Lung (tissue), 12 donors: ENCODE measurements around the gene BRF1. TPM values are rescaled to one million over a fixed set of nuclear protein-coding genes. Genes with fewer than 3 reads are reported as not detected.
A peak's percentile ranks its signal among the peaks of the same experiment; 100 is the strongest.

ENCODE experiments used
- ATAC-seq: fragments of 200-7000 bp; cut with Tn5 transposase; one replicate; pipeline ENCODE4 v1.9.1; 2020; ENCODE audit warnings: moderate number of reproducible peaks; ENCODE audit not compliant: insufficient read depth, low FRiP score
- DNase-seq, 3 donors: peaks; one replicate each; pipeline ENCODE4 v3.0.0-alpha.2; 2013 to 2017
- H3K27ac ChIP-seq, 2 donors: one replicate each; pipeline ENCODE4 v1.5.1; 2013; ENCODE audit warnings: mild to moderate bottlenecking in 2 of 2, moderate library complexity in 2 of 2, control low read depth in 1 of 2, inconsistent platforms in 1 of 2, low read depth in 1 of 2, low read length in 1 of 2
- H3K27me3 ChIP-seq, 3 donors: one replicate each; pipeline ENCODE4 v1.5.1; 2013; ENCODE audit warnings: low read length in 2 of 3; ENCODE audit not compliant: control insufficient read depth in 3 of 3, insufficient read depth in 3 of 3
- H3K36me3 ChIP-seq, 4 donors: one replicate each; pipeline ENCODE4 v1.5.1; 2013; ENCODE audit warnings: low read length in 4 of 4, mild to moderate bottlenecking in 1 of 4, moderate library complexity in 1 of 4; ENCODE audit not compliant: control insufficient read depth in 4 of 4, insufficient read depth in 4 of 4
- H3K4me1 ChIP-seq, 5 donors: one replicate each; pipeline ENCODE4 v1.5.1; 2013; ENCODE audit warnings: low read length in 5 of 5, mild to moderate bottlenecking in 2 of 5, moderate library complexity in 1 of 5; ENCODE audit not compliant: control insufficient read depth in 5 of 5, insufficient read depth in 5 of 5
- H3K4me3 ChIP-seq: one replicate; pipeline ENCODE4 v1.5.1; 2013; ENCODE audit warnings: mild to moderate bottlenecking, control low read depth, moderate library complexity
- H3K9ac ChIP-seq, 2 donors: one replicate each; pipeline ENCODE4 v1.5.1; 2013; ENCODE audit warnings: low read length in 2 of 2, control low read depth in 1 of 2; ENCODE audit not compliant: insufficient read depth in 1 of 2
- H3K9me3 ChIP-seq, 4 donors: one replicate each; pipeline ENCODE4 v1.5.1; 2013; ENCODE audit warnings: low read length in 3 of 4, mild to moderate bottlenecking in 1 of 4, moderate library complexity in 1 of 4; ENCODE audit not compliant: control insufficient read depth in 4 of 4, insufficient read depth in 3 of 4
- WGBS, 2 donors: extraction: QIAGEN DNeasy Blood & Tissue Kit; methylation state at CpG; one replicate each; pipeline ENCODE4 v1.1.7; 2013; 5-methylcytosine and 5-hydroxymethylcytosine counted together
- polyA plus RNA-seq, 2 donors: library from polyadenylated mRNA; stranded (reverse); fragments of 200-250 nt; gene quantifications; one replicate each; pipeline ENCODE4 v1.2.1, GENCODE V29; 2013
- total RNA-seq, 2 donors: library from RNA; depleted of rRNA in 1 of 2; stranded (reverse); fragments of >200 nt in 1 of 2; gene quantifications; one replicate each; pipeline ENCODE4 v1.2.1, GENCODE V29; 2014 to 2021
- TF ChIP-seq, protein P1 (sequence below): IDR thresholded peaks from 2 replicates; pipeline ENCODE4 v1.5.1; 2012; ENCODE audit warnings: mild to moderate bottlenecking; ENCODE audit errors: control extremely low read depth, extremely low read depth
- donor health status: control.
- donor health status: control.
- donor health status: Bipolar disorder and iron deficiency.
- donor health status: healthy.
- donor health status: DM: yes; HTN: yes; CAD: no.

BRF1 gene
- total and polyA plus RNA-seq, 4 donors = 14.2 to 55.3 (median 37.2) TPM

DNA sequence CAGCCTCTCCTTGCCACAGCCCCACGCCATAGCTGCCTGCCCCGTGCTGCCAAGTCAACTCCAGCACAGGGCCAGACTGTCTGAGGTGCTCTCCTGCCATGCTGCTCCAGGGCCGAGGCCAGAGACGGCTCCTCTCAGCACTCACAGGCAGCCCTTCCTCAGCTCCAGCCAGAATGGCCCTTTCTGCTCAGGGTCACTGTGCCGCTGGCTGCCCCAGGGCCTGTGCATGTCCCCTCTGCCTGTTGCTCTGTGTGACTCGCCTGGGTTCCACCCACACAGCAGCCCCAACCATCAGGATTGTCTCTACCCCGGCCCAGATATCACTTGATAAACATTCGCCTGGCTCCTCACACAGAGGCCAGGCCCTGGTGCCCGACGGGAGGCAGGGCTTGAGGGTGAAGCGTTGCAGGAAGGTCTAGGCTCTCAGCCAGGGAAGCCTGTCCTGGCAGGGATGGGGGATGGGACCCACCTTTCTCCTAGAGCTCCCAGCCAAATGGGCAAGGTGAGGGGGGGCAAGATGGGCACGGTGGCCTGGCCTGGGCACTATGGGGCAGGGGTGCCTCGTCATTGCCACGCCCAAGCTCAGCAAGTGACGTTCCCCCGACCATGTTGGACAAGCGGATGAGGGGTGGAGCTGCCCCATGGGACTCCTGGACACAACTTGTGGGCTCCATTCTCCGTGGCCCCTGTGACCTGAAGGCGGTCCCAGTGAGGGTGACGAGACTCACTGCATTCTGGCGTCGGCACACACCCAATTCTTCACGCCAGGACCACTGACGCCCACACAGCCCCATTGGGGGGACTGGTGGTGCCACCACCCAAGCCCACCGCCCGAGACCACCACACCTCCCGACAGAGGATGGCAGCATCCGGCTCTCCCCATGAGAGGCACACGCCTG, 79.9 kb downstream of the BRF1 start:
- no peak overlapping the region for H3K9ac ChIP-seq
- TF ChIP-seq, protein P1, sequence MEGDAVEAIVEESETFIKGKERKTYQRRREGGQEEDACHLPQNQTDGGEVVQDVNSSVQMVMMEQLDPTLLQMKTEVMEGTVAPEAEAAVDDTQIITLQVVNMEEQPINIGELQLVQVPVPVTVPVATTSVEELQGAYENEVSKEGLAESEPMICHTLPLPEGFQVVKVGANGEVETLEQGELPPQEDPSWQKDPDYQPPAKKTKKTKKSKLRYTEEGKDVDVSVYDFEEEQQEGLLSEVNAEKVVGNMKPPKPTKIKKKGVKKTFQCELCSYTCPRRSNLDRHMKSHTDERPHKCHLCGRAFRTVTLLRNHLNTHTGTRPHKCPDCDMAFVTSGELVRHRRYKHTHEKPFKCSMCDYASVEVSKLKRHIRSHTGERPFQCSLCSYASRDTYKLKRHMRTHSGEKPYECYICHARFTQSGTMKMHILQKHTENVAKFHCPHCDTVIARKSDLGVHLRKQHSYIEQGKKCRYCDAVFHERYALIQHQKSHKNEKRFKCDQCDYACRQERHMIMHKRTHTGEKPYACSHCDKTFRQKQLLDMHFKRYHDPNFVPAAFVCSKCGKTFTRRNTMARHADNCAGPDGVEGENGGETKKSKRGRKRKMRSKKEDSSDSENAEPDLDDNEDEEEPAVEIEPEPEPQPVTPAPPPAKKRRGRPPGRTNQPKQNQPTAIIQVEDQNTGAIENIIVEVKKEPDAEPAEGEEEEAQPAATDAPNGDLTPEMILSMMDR = no peak
- H3K4me3 ChIP-seq = no peak overlapping the region
- no peaks in the 10 kb centered on the region for H3K9me3 ChIP-seq
- H3K4me1 ChIP-seq = peaks cover 0 to 6% (median 0%) of the 10 kb centered on the region in 5 donors
- no peaks in the 10 kb centered on the region for H3K27me3 ChIP-seq
- H3K36me3 ChIP-seq = peaks cover 3 to 50% (median 35%) of the 10 kb centered on the region in 4 donors
- peak overlapping the region in 1 of 2 donors; percentile 37 for H3K27ac ChIP-seq
- no peak for ATAC-seq
- 86 to 91% methylated on average over 29 of the region's 29 CpGs for WGBS, 2 donors
- no peak for DNase-seq

DNA sequence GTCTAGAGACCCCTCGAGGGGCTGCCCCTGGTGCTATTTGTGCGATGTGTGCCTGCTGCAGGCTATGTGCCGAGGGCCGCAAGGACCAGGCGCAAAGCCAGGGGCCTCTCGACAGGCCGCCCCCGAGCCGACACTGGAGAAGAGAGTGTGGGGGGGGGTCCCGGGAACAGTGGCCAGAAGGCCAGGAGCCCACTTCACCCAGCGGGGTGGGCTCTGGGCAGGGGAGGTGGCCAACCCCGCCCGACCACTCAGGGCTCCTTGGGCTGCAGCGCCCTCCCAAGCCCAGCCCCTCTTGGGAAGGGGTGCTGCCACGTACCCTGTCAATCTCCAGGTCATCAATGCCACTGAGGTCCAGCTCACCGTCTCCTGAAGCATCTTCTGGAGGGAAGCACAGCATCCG, 81.0 kb downstream of the BRF1 start:
- Histone ChIP-seq H3K4me1 (peaks cover 0 to 9% (median 0%) of the 10 kb centered on the region in 5 donors), H3K27ac (no peak overlapping the region), H3K9ac (no peak overlapping the region), H3K4me3 (no peak overlapping the region), H3K36me3 (peaks cover 0 to 45% (median 39%) of the 10 kb centered on the region in 4 donors), H3K9me3 (peaks cover 0 to 7% (median 0%) of the 10 kb centered on the region in 4 donors), H3K27me3 (no peaks in the 10 kb centered on the region)
- ATAC-seq (no peak), DNase-seq (no peak)
- 95 to 96% methylated on average over 16 to 17 of the region's 17 CpGs for WGBS, 2 donors
- TF ChIP-seq, protein P1 = no peak

DNA sequence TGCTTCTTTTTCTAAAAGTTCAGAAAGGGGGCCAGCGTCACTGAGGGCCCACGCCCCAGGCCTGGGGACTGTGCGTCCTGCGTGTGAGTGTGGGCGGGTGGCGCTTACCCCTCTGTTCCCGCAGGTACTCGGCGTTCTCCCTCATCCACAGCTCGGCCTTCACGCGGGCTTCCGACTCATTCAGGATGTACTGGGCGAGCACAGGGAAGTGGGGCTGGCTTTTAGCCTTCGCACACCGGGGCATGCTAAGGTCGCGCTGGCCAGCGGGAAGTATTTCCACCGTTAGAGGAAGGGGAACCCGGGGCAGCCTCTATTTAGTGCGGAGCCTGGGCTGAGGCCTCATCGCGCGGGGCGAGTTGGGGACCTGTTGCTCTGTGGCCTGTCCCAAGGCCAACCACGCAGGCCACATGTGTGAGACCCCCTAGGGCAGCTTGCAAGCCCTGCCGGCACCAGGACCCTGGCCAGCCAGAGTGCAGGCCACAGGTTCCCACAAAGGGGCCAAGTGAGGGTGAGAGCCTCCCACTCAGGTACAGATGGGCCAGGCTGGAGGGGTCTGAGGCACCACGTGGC, 81.7 kb downstream of the BRF1 start:
- H3K4me3 ChIP-seq = no peak overlapping the region
- peaks cover 0 to 7% (median 0%) of the 10 kb centered on the region in 4 donors for H3K9me3 ChIP-seq
- DNase-seq (no peak), ATAC-seq (no peak)
- TF ChIP-seq, protein P1 = no peak
- H3K4me1 ChIP-seq = peaks cover 0 to 9% (median 0%) of the 10 kb centered on the region in 5 donors
- H3K36me3 ChIP-seq = peaks cover 0 to 43% (median 36%) of the 10 kb centered on the region in 4 donors
- H3K9ac ChIP-seq = no peak overlapping the region
- WGBS, 2 donors = 94 to 95% methylated on average over 29 of the region's 29 CpGs
- H3K27me3 ChIP-seq = no peaks in the 10 kb centered on the region
- no peak overlapping the region for H3K27ac ChIP-seq
